OCI-LY7 (cell line): ENCODE measurements around the gene KCNN3. TPM values are rescaled to one million over a fixed set of nuclear protein-coding genes. Genes with fewer than 3 reads are reported as not detected.
A peak's percentile ranks its signal among the peaks of the same experiment; 100 is the strongest.

Experiments
- Bru-seq: library from RNA; stranded (reverse); fragments of 400-500 nt; gene quantifications from one replicate; lab custom pipeline; 2021; lab: Mats Ljungman, UMichigan
- BruChase-seq, 2 experiments: library from RNA; stranded (reverse); fragments of 400-500 nt; gene quantifications; one replicate each; lab custom pipeline; 2021; lab: Mats Ljungman, UMichigan
- BruUV-seq: library from RNA; stranded (reverse); fragments of 400-500 nt; replicated peaks from 2 replicates; lab custom pipeline; 2021; lab: Mats Ljungman, UMichigan
- CTCF ChIA-PET: fragments of 300-600 bp; sonication (Branson Sonifier 250); formaldehyde crosslinking; loops from one replicate; lab custom pipeline; 2022; ENCODE audit warnings: antibody characterized with exemption; ENCODE audit not compliant: unreplicated experiment; lab: Charles Lee
- POLR2A ChIA-PET: fragments of 300-600 bp; sonication (Branson Sonifier 250); formaldehyde crosslinking; loops from one replicate; lab custom pipeline; 2022; ENCODE audit warnings: antibody characterized with exemption; lab: Charles Lee
- DNase-seq: peaks from one replicate; pipeline ENCODE4 v3.0.0-alpha.2; 2015; ENCODE audit warnings: low spot score
- H2AFZ ChIP-seq: fragments of 200-600 bp; sonication (generic), shearing (Covaris generic); 2 replicates; pipeline ENCODE4 v1.6.1; 2014; ENCODE audit warnings: mild to moderate bottlenecking, antibody characterized with exemption, low read length, moderate library complexity
- H3K27ac ChIP-seq: fragments of 200-600 bp; sonication (generic); 2 replicates; pipeline ENCODE4 v1.5.1; 2014; ENCODE audit warnings: mixed run types, low read depth, mild to moderate bottlenecking, moderate library complexity, low read length, inconsistent platforms; ENCODE audit not compliant: poor library complexity, severe bottlenecking
- H3K36me3 ChIP-seq: fragments of 200-600 bp; sonication (generic); 2 replicates; pipeline ENCODE4 v1.6.1; 2014; ENCODE audit warnings: mild to moderate bottlenecking, antibody characterized with exemption, low read length, moderate library complexity, mixed read lengths; ENCODE audit not compliant: insufficient read depth
- H3K4me1 ChIP-seq: fragments of 200-600 bp; sonication (generic); 2 replicates; pipeline ENCODE4 v1.5.1; 2014; ENCODE audit warnings: mild to moderate bottlenecking, low read length; ENCODE audit not compliant: insufficient read depth, poor library complexity, severe bottlenecking
- H3K4me2 ChIP-seq: fragments of 200-600 bp; sonication (generic); 2 replicates; pipeline ENCODE4 v1.6.1; 2014; ENCODE audit warnings: mild to moderate bottlenecking, low read length
- H3K4me3 ChIP-seq: fragments of 200-600 bp; sonication (generic); 2 replicates; pipeline ENCODE4 v1.5.1; 2014; ENCODE audit warnings: mild to moderate bottlenecking, low read depth, low read length; ENCODE audit not compliant: poor library complexity, severe bottlenecking
- H3K79me2 ChIP-seq: fragments of 200-600 bp; sonication (generic); 2 replicates; pipeline ENCODE4 v1.6.1; 2016; ENCODE audit warnings: low read depth, mild to moderate bottlenecking, low read length, moderate library complexity, mixed read lengths; ENCODE audit not compliant: insufficient read depth
- H3K9me2 ChIP-seq: fragments of 200-600 bp; sonication (generic); 2 replicates; pipeline ENCODE4 v1.6.1; 2016; ENCODE audit warnings: mild to moderate bottlenecking, low read length, mixed read lengths; ENCODE audit not compliant: insufficient read depth
- H3K9me3 ChIP-seq: fragments of 200-600 bp; sonication (generic); 2 replicates; pipeline ENCODE4 v1.6.1; 2014; ENCODE audit warnings: mild to moderate bottlenecking, mixed run types, low read length, mixed read lengths
- H4K20me1 ChIP-seq: fragments of 200-600 bp; sonication (generic); 2 replicates; pipeline ENCODE4 v1.6.1; 2014; ENCODE audit warnings: mild to moderate bottlenecking, antibody characterized with exemption, low read length, moderate library complexity, mixed read lengths; ENCODE audit not compliant: insufficient read depth
- CTCF ChIP-seq: fragments of 200-600 bp; sonication (generic); conservative IDR thresholded peaks from 2 replicates; pipeline ENCODE4 v1.5.1; 2014; ENCODE audit warnings: mild to moderate bottlenecking, antibody characterized with exemption, low read length, moderate library complexity, mixed read lengths
- EZH2phosphoT487 ChIP-seq: fragments of 200-600 bp; sonication (generic); IDR thresholded peaks from 2 replicates; pipeline ENCODE4 v1.6.1; 2018; ENCODE audit warnings: low read depth, borderline replicate concordance, mild to moderate bottlenecking, mixed run types, antibody characterized with exemption, low read length, moderate library complexity, mixed read lengths
- intact Hi-C: fragments of 100-400 bp; cut with micrococcal nuclease; formaldehyde crosslinking; loops from one replicate; pipeline ENCODE4 v1.10.0; 2022; ENCODE audit not compliant: unreplicated experiment
- long read RNA-seq: library from polyadenylated mRNA; stranded (forward); transcript quantifications from one replicate; pipeline ENCODE4 v2.0.0, GENCODE V29; 2022
- total RNA-seq, 2 experiments: library from RNA; depleted of rRNA in 1 of 2; stranded (reverse); fragments of >200 nt in 1 of 2; shearing (Covaris generic) in 1 of 2; gene quantifications; 2 replicates each; pipeline ENCODE4 v1.2.3, GENCODE V29; 2014 to 2022

Gene KCNN3
- total RNA-seq (2014; rRNA removed; shearing (Covaris generic)) (11.4 and 14.8 TPM in 2 replicates), total RNA-seq (2022) (44.5 and 50.8 TPM in 2 replicates), Bru-seq, nascent RNA (percentile 84 among the genes with signal in this experiment), BruChase-seq, experiment 1, labeled RNA remaining after a 6-hour chase (percentile 83 among the genes with signal in this experiment), BruChase-seq, experiment 2, labeled RNA remaining after a 2-hour chase (percentile 79 among the genes with signal in this experiment)
- long read RNA-seq, full-length matches to known transcripts: 36 of 78 reads
- long read RNA-seq, partial matches to known transcripts: 15 of 78 reads
- long read RNA-seq, other reads (novel, unspliced or antisense): 27 of 78 reads

DNA sequence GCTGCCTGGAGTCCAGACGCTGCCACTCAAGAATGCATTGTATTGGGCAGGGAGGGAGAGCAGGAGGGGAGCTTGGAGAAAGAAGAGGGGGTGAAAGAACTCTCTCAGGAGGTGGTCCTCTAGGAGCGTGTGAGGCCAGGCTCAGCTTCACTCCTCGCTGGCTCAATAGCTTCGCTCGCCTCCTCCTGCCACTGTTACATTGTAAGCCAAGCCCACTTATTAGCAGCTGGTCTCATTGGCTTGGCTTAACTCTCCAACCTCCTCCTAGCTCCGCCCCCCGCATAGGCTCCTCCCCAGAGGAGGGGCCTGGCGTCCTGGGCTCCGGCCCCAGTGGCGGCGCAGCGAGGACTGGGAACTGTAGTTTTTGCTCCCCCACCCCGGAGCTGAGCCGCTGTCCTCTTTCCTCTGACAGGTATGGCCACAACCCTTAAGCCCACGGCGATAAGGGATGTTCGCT, at the start of gene KCNN3:
TSS of gene KCNN3 (minus strand) at position 167 of the 457 bp plus-strand sequence. CDS start 317 bp downstream, outside the sequence.
- no peaks in the 10 kb centered on the region for H4K20me1 ChIP-seq
- peaks cover 64% of the 10 kb centered on the region for H3K4me1 ChIP-seq
- no peak within 1 kb of the TSS for H3K27ac ChIP-seq
- no peaks in the 10 kb centered on the region for H3K79me2 ChIP-seq
- H3K9me3 ChIP-seq: no peaks in the 10 kb centered on the region
- TF ChIP-seq EZH2phosphoT487 (no peak), CTCF (no peak)
- no peaks in the 10 kb centered on the region for H3K36me3 ChIP-seq
- peak within 1 kb of the TSS; percentile 64; the same call in 1 of the 2 replicates for H2AFZ ChIP-seq
- peak within 1 kb of the TSS; percentile 87 for H3K4me2 ChIP-seq
- BruUV-seq: no TSS peak
- CTCF ChIA-PET: interaction anchor here (0.5 to 2.4 kb wide), 5 partner anchors 10 to 391 kb away, joined by 3 to 9 read pairs (median 3); no protein-coding TSS in a partner anchor
- DNase-seq: peak; percentile 97
- peak within 1 kb of the TSS; percentile 63 for H3K4me3 ChIP-seq
- no peaks in the 10 kb centered on the region for H3K9me2 ChIP-seq
- intact Hi-C loops: no loop called here
- POLR2A ChIA-PET: interaction anchor here (0.6 to 2.1 kb wide), 5 partner anchors 10 to 103 kb away, joined by 3 to 19 read pairs (median 4); no protein-coding TSS in a partner anchor

DNA sequence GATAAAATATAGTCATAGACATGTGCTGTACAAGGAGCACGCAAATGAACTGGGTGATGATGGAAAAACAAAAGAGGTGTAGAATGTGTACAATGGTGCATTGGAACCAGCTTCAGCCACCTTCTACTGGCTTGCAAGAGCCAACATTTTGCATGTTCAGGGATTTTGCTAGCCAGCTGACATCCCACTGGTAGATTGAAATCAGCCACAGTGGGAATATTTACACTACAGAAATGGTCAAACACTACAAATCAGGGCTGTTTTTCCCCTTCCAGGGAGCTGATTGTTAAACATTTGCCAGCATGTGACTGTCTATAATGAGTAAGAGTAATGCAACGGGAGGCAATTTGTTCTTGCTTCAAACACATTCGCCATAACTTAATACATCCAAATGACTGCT, 43.2 kb upstream of the KCNN3 start:
- TF ChIP-seq EZH2phosphoT487: no peak
- TF ChIP-seq CTCF: no peak
- Histone ChIP-seq H3K27ac (no peak overlapping the region), H3K9me2 (no peaks in the 10 kb centered on the region), H3K79me2 (no peaks in the 10 kb centered on the region), H3K4me1 (no peaks in the 10 kb centered on the region), H4K20me1 (no peaks in the 10 kb centered on the region), H3K4me2 (no peak overlapping the region), H3K4me3 (no peak overlapping the region), H3K36me3 (peaks cover 14% of the 10 kb centered on the region), H3K9me3 (peaks cover 4% of the 10 kb centered on the region; the same call in 1 of the 2 replicates), H2AFZ (no peak overlapping the region)
- no TSS peak for BruUV-seq
- DNase-seq: no peak
- intact Hi-C loops: no loop called here
- POLR2A ChIA-PET: no interaction called here
- CTCF ChIA-PET: interaction anchor here (0.6 kb wide), 1 partner anchor 19 kb away, joined by 3 read pairs; no protein-coding TSS in a partner anchor

DNA sequence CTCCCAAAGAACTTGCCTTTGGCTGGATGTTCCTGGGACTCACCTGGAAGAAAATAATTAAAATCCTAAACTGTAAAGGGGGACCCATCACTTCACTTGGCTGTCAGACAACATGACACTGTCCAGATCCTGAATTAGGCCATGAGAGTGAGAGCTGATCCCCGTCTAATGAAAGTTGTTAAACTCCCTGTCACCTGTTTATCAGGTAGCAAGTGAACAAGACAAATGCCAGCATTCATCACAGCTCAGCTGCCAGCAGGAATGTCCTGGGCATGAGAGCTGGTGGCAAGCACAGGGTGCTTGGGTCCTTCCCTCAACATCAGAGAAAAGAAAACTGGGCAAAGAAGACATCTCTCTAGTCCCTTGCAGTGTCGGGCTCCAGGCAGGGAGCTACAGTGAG, 42.7 kb upstream of the KCNN3 start:
- peaks cover 4% of the 10 kb centered on the region; the same call in 1 of the 2 replicates for H3K9me3 ChIP-seq
- CTCF ChIA-PET: no interaction called here

More for the DNA sequence above, 42.7 kb upstream of the KCNN3 start:
- no peak for DNase-seq
- H3K4me2 ChIP-seq: no peak overlapping the region
- intact Hi-C loops: no loop called here
- no TSS peak for BruUV-seq
- POLR2A ChIA-PET: no interaction called here
- no peak overlapping the region for H3K4me3 ChIP-seq
- no peaks in the 10 kb centered on the region for H3K4me1 ChIP-seq
- peaks cover 14% of the 10 kb centered on the region for H3K36me3 ChIP-seq
- H4K20me1 ChIP-seq: no peaks in the 10 kb centered on the region
- 0 out of 2 replicates have a peak, but pooled peaks have one; percentile 0 for TF ChIP-seq CTCF
- TF ChIP-seq EZH2phosphoT487: no peak
- no peaks in the 10 kb centered on the region for H3K79me2 ChIP-seq
- H2AFZ ChIP-seq: no peak overlapping the region
- H3K9me2 ChIP-seq: no peaks in the 10 kb centered on the region
- H3K27ac ChIP-seq: no peak overlapping the region
